GM08714 (cell line): ENCODE results near the gene CCNB1.
"Not testable (repeated sequence)": the region's sequence is repeated elsewhere in the genome, so short reads cannot be mapped to it uniquely, and the experiment has no call there.

Source experiments
- H3K4me3 ChIP-seq: fragments of 200-500 bp; sonication (Bioruptor generic); 2 replicates; pipeline ENCODE4 v1.5.1; 2014; ENCODE audit warnings: mild to moderate bottlenecking, low read length, inconsistent platforms
- ZNF274 ChIP-seq: IDR thresholded peaks from 2 replicates; pipeline ENCODE4 v1.6.1; 2012; ENCODE audit warnings: mild to moderate bottlenecking, low read depth, low read length

Gene CCNB1

DNA sequence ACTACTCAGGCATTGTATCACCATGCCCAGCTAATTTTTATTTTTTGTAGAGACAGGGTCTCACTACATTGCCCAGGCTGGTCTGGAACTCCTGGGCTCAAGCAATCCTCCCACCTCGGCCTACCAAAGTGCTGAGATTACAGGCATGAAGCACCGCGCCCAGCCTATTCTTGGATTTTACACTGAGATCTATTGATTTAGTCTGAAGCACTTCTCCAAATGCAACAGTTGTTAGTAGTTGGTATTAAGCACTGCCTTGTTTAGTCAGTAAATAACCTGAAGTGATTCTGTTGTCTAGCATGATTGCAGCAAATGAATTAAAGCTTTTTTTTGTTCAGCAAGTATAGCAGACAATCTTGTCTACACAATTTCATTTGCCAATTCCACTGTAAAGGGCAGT lies 8.9 kb upstream of the CCNB1 start:
- no peak overlapping the region for H3K4me3 ChIP-seq
- no peak for TF ChIP-seq ZNF274

DNA sequence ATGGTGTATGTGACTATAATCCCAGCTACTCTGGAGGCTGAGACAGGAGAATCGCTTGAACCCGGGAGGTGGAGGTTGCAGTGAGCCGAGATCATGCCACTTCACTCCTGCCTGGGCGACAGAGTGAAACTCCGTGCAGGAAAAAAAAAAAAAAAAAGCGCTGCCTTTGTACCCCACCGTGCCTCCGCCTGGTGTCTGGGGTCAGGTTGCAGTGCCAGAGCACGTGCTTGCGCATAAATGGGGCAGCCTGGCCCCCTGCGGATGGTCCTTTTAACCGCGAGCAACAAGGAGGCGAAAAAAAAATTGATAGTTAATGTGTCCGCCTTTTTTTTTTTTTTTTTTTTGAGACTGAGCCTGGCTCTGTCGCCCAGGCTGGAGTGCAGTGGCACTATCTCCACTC lies 6.3 kb upstream of the CCNB1 start:
- no peak for TF ChIP-seq ZNF274
- no peak overlapping the region for H3K4me3 ChIP-seq

DNA sequence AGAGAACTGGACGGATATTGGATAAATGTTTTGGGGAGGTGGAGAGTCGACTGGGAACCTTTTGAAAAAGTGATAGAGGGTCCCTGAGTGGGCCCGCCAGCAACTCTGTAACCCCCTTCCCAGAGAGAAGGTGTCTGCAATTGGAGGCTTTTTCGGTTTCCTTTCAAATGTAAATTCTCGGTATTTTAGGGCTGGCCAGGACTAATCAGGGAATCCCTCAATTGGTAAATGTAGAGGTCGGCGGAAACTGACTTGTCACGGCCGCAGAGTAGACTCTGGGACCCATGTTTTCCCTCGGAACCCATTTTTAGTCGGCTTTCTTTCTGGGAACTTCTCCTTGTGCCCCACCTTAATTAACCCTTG lies 524 bp downstream of the CCNB1 start:
- no peak for TF ChIP-seq ZNF274
- peak overlapping the region; percentile 82 for H3K4me3 ChIP-seq

- TF ChIP-seq ZNF274: no peak
- H3K4me3 ChIP-seq: peak overlapping the region; percentile 82
These were observed 979 bp downstream of the CCNB1 start for GRCh38 chr5:69167929-69168328.

DNA sequence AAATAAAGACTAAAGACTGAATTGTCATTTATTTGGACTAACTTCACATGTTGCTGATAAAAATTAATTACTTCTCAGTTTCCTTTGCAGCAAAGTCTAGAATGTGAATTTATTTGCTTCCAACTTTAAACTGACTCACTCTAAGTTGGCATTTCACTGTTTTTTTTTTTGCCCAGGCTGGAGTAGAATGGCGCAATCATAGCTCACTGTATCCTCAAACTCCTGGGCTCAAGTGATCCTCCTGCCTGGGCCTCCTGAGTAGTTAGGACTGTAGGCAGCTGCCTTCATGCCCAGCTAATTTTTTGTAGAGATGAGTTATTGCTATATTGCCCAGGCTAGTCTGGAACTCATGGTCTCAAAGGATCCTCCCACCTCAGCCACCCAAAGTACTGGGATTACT lies 3.5 kb downstream of the CCNB1 start:
- TF ChIP-seq ZNF274: no peak
- no peak overlapping the region for H3K4me3 ChIP-seq

DNA sequence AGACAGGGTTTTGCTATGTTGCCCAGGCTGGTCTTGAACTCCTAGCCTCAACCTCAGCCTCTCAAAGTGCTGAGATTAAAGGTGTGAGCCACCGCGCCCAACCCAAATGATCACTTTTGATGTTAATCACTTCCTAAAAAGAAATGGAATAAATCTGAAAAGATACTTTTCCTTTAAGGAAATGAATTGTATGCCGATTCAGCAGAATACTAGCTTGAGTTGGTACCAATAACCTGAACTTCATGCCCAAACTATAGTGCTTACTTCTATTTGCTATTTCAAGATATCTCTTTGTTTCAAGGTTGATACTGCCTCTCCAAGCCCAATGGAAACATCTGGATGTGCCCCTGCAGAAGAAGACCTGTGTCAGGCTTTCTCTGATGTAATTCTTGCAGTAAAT lies 4.0 kb downstream of the CCNB1 start:
- H3K4me3 ChIP-seq: no peak overlapping the region

DNA sequence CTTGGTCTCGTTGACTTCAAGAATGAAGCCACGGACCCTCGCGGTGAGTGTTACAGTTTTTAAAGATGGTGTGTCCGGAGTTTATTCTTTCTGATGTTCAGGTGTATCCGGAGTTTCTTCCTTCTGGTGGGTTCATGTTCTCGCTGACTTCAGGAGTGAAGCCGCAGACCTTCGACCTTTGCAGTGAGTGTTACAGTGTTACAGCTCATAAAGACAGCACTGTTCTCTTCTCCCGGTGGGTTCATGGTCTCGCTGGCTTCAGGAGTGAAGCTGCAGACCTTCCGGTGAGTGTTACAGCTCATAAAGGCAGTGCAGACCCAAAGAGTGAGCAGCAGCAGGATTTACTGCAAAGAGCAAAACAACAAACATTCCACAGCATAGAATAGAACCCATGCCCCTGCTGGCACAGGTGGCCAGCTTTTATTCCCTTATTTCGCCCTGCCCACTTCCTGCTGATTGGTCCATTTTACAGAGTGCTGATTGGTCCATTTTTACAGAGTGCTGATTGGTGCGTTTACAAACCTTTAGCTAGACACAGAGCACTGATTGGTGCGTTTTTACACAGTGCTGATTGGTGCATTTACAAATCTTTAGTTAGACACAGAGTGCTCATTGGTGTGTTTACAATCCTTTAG lies 14.8 kb downstream of the CCNB1 start:
- not testable (repeated sequence) for H3K4me3 ChIP-seq

More for the DNA sequence above, 4.0 kb downstream of the CCNB1 start:
- TF ChIP-seq ZNF274: no peak

DNA sequence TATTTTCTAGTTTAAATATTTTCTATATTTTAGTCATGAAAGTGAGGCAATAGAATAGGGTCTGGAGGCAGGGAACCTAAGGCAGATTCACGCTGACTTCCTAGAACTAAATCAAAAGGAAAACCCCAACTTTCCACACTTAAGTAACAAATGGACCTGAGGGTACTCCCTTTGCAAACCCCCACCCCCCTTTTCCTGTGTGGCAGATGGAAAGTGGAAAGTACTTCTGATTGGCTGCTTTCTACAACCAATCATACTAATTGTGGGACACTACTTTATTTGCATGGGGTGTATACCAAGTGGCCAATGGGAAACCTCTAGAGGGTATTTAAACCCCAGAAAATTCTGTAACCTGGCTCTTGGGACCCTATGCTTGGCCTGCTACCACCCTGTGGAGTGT lies 17.7 kb downstream of the CCNB1 start:
- no peak overlapping the region for H3K4me3 ChIP-seq
- no peak for TF ChIP-seq ZNF274

DNA sequence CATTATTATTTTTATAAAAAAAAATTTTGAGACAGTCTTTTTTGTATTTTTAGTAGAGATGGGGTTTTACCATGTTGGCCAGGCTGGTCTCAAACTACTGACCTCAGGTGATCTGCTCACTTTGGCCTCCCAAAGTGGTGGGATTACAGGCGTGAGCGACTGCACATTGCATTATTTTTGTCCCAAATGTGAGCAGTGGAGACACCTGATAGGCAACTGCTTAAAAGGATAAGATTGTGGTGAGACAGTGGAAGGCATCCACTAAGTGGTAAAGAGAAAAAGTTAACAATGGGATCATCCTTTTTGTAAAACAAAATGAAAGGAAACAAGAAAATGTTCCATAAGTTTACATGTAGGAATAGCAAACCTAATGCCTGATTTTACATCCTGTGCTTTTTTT lies 20.4 kb downstream of the CCNB1 start:
- no peak for TF ChIP-seq ZNF274
- no peak overlapping the region for H3K4me3 ChIP-seq

DNA sequence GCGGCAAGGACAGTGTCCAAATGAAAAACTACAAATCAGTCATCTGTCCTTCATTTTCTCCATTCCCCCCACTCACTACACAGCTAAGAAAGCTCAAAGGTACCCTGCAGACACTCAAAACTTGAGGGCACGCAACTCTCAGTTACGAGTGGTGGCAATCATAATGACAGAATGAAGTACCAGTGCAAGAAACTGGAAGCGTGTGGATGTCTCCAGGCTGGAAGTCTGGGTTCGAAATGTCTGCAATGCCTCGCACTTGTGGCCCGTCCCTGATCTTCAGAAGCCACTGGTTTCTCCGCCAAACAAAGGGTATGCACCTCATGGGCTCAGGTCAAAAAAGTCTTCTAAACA lies 21.8 kb downstream of the CCNB1 start:
- no peak for TF ChIP-seq ZNF274

GRCh38 chr5:69189162-69190086 lies 22.5 kb downstream of the CCNB1 start, which contains the start of gene CENPH:
TSS of gene CENPH (plus strand) at chr5:69189583. CDS start at chr5:69189635, 52 bp downstream.
- peak within 1 kb of the TSS; percentile 73 for H3K4me3 ChIP-seq
- no peak for TF ChIP-seq ZNF274

More for the DNA sequence above, 21.8 kb downstream of the CCNB1 start:
- H3K4me3 ChIP-seq: peak overlapping the region; percentile 73

DNA sequence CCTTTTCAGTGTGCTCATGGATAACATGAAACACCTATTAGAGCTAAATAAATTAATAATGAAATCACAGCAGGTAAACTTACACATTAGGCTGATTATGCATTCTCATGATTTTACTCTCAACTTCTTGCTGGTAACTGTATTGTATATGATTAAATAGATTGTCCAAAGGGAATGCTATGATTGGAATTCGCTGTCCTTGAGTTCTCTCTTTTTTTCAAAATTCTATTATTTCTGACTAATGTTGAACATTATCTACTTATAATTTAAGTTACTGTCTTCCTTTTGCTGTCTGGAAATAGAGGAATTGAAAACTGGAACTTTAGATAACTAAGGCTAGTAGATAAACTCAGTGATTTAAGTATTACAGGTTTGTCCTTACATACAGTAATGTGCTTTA lies 35.5 kb downstream of the CCNB1 start:
- H3K4me3 ChIP-seq: no peak overlapping the region
- TF ChIP-seq ZNF274: no peak

- no peak overlapping the region for H3K4me3 ChIP-seq
- TF ChIP-seq ZNF274: no peak
These were observed 39.7 kb downstream of the CCNB1 start for GRCh38 chr5:69206528-69207190.

DNA sequence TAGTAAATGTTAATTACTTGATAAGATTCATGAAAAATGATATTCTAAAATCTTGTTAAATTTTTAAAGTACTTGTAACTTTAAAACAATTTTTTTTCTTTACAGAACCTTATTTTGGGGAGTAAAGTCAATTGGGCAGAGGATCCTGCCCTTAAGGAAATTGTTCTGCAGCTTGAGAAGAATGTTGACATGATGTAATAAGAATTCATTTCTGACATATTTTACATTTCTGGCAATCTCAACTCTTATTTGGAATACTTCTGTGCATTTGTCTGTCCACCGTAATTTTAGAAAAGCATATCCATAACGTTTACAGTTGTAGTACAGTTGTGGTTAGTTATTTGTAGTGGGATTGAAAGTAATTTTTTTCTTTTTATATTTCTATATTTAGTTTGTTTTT lies 42.7 kb downstream of the CCNB1 start:
- TF ChIP-seq ZNF274: no peak
- no peak overlapping the region for H3K4me3 ChIP-seq

GRCh38 chr5:69211200-69211599 lies 44.2 kb downstream of the CCNB1 start:
- H3K4me3 ChIP-seq: no peak overlapping the region
- TF ChIP-seq ZNF274: no peak
